Measurements from ENCODE around the gene OR2V2.

Gene OR2V2

DNA sequence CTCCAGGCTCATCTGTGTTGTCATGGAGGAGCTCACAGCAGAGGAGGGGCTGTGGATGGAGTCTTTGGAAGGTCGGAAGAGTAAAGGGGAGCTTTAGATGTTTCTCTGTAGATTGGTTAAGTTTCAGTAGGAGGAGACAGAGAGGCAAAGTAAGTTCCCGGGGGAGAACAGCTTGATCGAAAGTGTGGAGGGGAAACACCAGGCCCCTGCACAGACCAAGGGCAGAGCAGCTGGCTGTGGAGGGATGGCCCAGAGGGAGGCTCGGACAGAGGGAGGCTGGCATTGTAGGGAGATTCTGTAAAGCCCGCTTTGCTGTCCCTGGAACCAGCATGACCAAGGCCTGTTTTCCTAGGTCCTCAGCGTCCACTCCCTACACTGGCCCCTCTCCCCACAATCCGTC is 5.3 kb upstream of the OR2V2 start:
- no peak for DNase-seq

- DNase-seq: no peak
Measured at GRCh38 chr5:181145133-181145532, 2.3 kb upstream of the OR2V2 start.

- DNase-seq: no peak
Measured at GRCh38 chr5:181149355-181149754, 2.0 kb downstream of the OR2V2 start.

- DNase-seq: no peak
Measured at GRCh38 chr5:181149806-181150733, 2.7 kb downstream of the OR2V2 start.

GRCh38 chr5:181151146-181151545 is 3.8 kb downstream of the OR2V2 start:
- no peak for DNase-seq

DNA sequence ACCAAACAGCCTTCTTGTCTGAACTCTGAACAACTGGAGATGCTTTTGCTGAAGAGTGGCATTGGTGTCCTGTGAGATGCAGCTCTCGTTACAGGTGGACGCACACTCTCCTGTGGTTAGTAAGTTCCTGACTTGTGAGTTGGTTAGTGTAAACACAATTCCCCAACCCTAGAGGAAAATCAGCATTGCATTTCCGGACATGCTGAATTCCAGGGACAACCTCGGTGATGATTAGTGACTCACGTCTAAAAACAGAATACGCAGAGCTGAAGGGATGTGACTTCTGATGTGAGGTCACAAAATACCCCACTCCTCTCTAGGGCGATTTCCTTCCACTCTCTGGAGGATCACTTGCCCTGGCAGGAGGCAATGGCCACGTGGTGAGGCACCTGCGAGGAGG is 5.0 kb downstream of the OR2V2 start:
- DNase-seq: no peak

- no peak for DNase-seq
Measured at GRCh38 chr5:181153814-181154213, 6.4 kb downstream of the OR2V2 start.

- DNase-seq: no peak
Measured at GRCh38 chr5:181156758-181157157, 9.4 kb downstream of the OR2V2 start.

GRCh38 chr5:181158869-181159268 is 11.5 kb downstream of the OR2V2 start:
- DNase-seq: no peak

DNA sequence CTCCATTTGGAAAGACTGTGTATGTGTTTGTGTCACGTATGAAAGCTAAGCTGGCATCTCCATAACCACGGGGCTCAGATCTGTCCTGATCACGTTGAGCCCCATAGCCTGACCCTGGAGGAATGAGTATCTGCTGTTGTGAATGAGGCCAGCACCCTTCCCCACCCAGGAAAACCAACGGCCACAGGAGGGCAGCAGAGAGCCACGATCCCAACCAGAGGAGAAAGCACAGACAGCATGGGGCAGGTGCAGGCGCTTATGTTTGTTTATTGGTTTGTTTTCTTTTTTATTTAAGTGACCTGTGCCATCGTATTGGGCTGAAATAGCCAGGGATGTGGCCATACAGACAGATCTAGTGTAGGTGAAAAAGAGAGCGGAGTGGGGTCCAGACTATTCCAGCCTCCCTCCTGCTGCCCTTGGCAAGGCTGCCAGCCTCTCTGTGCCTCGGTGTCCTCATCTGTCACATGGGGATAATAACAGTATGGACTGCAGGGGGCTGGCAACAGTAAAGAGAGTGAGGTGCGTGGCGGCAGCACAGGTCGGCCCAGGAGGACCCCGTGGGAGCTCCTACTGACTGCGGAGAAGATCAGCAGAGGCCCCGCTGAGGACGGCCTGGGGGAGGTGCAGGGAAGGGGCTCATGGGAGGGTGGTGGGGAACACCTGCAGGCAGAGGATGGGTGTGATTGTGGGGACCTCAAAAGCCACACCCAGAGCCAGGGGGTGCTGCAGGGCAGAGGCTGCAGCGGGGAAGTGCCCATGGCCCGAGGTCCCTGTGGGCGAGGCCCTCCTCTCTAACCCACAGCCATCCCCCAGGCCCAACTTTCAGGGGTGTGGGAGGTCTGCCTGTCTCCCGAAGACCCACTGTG is 12.1 kb downstream of the OR2V2 start:
- peak in 55 of 56 donors; percentile 25 to 93 (median 75) for DNase-seq

GRCh38 chr5:181160152-181160754 is 12.9 kb downstream of the OR2V2 start:
- DNase-seq: peak in 41 of 56 donors; percentile 7 to 82 (median 42)

- peak in 50 of 56 donors; percentile 10 to 87 (median 68) for DNase-seq
Measured at GRCh38 chr5:181160755-181161533, 13.6 kb downstream of the OR2V2 start.

DNA sequence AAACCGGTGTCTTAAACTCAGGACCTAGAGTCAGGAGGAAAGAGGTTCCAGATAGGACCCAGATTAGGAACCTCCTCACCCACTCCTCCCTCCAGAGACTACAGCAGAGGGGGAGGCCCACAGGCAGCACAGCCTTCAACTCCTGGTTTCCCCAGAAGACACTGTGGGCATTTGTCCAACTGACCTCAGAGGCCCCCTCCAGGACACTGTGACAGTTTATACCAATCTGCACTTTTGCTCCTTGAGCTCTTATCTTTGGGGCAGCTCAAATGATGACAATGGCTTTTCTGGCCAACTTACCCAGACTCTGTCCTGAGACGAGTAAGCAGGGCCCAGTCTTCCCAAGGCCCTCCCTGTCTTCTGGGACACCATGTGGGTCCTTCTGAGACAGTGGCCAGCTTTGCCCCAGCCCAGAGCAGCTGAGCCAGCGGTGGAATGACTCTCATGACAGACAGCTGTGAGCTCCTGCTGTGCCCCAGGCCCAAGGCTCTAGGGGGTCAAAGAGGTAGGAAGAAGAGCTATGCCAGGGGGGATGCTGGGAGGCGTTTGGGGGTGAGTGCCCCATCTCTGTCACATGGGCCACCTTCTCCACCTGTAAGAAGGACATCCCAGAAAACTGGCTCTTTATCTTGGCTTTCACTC is 14.3 kb downstream of the OR2V2 start:
- DNase-seq: no peak

DNA sequence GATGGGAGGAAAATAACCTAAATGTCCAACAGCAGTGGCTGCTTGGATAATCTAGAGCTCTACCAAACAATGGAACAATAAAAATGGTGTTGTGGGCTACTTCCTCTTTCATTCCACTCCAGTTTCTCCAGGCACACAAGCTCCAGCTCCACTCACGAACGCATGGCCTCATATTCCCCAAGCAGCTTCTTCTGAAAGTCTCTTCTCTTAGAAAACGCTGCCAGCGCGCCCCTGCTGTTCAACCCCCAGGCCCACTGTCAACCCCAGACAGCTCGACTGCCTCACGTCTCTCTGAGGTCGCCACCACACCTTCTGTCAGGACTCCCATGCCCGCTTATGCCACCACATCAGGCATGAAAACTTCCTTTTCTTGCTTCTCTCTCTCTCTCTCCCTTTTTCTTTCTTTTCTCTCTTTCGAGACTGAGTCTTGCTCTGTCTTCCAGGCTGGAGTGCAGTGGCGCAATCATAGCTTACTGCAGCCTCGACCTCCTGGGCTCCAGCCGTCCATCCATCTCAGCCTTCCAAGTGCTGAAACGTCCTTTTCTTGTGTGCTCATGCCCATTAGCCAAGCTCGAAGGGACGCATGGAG is 16.2 kb downstream of the OR2V2 start:
- DNase-seq: no peak

- no peak for DNase-seq
Measured at GRCh38 chr5:181164076-181164952, 16.9 kb downstream of the OR2V2 start.

DNA sequence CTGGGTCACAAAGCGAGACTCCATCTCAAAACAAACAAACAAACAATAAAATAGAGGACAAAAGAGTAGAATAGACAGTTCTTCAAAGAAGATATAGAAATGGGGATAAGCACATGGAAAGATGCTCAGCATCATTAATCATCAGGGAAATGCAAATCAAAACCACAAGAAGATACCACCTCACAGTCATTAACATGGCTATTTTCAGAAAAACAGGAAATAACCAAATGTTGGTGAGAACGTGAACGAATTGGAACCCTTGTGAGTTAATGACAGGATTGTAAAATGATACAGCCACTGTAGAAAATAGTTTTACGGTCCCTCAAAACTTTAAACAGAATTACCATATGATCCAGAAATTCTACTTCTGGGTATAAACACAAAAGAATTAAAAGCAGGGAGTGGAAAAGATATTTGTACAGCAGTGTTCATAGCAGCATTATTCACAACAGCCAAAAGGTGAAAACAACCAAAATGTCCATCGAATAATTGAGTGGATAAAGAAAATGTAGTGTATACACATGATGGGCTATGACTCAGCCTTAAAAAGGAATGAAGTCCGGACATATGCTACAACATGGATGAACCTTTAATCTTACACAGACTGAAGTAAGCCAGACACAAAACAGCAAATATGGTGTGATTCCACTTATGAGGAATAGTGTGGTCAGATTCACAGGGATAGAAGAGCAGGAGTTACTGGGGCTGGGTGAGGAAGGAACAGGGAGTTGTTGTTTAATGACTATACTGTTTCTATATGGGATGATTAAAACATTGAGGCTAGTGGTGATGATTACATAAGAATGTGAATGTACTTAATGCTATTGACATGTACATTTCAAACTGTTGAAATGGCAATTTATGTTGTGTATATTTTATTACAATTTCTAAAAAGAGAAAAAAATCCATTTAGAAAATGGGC is 19.7 kb downstream of the OR2V2 start:
- no peak for DNase-seq

- no peak for DNase-seq
Measured at GRCh38 chr5:181167814-181168488, 20.6 kb downstream of the OR2V2 start.
